K562 (cell line): Measurements from ENCODE around the gene SHLD1. TPM values are rescaled to one million over a fixed set of nuclear protein-coding genes. Genes with fewer than 3 reads are reported as not detected.

Experiments used
- ATAC-seq: fragments of 200-7000 bp; cut with Tn5 transposase; 3 replicates; pipeline ENCODE4 v1.9.1; 2020; ENCODE audit warnings: moderate library complexity
- BruUV-seq: library from RNA; stranded (reverse); fragments of 400-500 nt; replicated peaks from 2 replicates; lab custom pipeline; 2021; lab: Mats Ljungman, UMichigan
- CTCF ChIA-PET: fragments of 300-600 bp; formaldehyde crosslinking; extraction: SDS; loops from one replicate; lab custom pipeline; 2021; ENCODE audit warnings: low intra/inter-chr PET ratio; lab: Yijun Ruan, JAX
- POLR2A ChIA-PET: fragments of 300-600, 350-650 bp; sonication (Branson Sonifier 250); formaldehyde crosslinking; extraction: SDS; loops from one replicate; lab custom pipeline; 2021; ENCODE audit warnings: antibody characterized with exemption, inconsistent platforms; lab: Yijun Ruan, JAX
- DNase-seq, 4 experiments: peaks; one replicate each; pipeline versions ENCODE4 v3.0.0 to v3.0.0-alpha.2; 2011 to 2018; ENCODE audit warnings: low spot score in 3 of 4, mixed read lengths in 3 of 4; ENCODE audit errors: extremely low read depth in 1 of 4
- FAIRE-seq: peaks from 2 replicates; lab custom pipeline; 2011; peaks lifted over from hg19 to GRCh38; lab: Jason Lieb, UNC
- H2AFZ ChIP-seq: 2 replicates; pipeline ENCODE4 v1.6.0; 2011; ENCODE audit warnings: low read depth, low read length, control low read depth, inconsistent platforms
- H3K27ac ChIP-seq: fragments of 200-600 bp; 3 replicates; pipeline ENCODE4 v1.8.0; 2011; ENCODE audit warnings: low read depth, mild to moderate bottlenecking, control low read depth, inconsistent platforms, low read length, moderate library complexity, mixed read lengths; ENCODE audit errors: extremely low read depth
- H3K27me3 ChIP-seq, 2 experiments: fragments of 300-600 bp in 1 of 2; 2 replicates in 1 of 2; 3 replicates in 1 of 2; pipeline versions ENCODE4 v1.6.0 to v1.8.0; 2011; ENCODE audit warnings: inconsistent platforms in 2 of 2, low read length in 2 of 2, mild to moderate bottlenecking in 1 of 2, mixed read lengths in 1 of 2, moderate library complexity in 1 of 2; ENCODE audit not compliant: control insufficient read depth in 2 of 2, insufficient read depth in 2 of 2
- H3K36me3 ChIP-seq: fragments of 300-600 bp; 3 replicates; pipeline ENCODE4 v1.8.0; 2011; ENCODE audit warnings: mild to moderate bottlenecking, low read length, inconsistent platforms; ENCODE audit not compliant: control insufficient read depth, insufficient read depth
- H3K4me1 ChIP-seq, 2 experiments: fragments of 200-600 bp in 1 of 2; replicated peaks in 1 of 2; 2 replicates in 1 of 2; 3 replicates in 1 of 2; pipeline versions ENCODE4 v1.5.1 to v1.8.0; 2011; ENCODE audit warnings: inconsistent platforms in 2 of 2, low read length in 2 of 2, mild to moderate bottlenecking in 1 of 2, mixed read lengths in 1 of 2, moderate library complexity in 1 of 2; ENCODE audit not compliant: control insufficient read depth in 2 of 2, insufficient read depth in 2 of 2
- H3K4me2 ChIP-seq: 2 replicates; pipeline ENCODE4 v1.6.1; 2011; ENCODE audit warnings: low read length, control low read depth, inconsistent platforms, mixed read lengths; ENCODE audit not compliant: insufficient read depth
- H3K4me3 ChIP-seq: fragments of 200-600 bp; sonication (generic), shearing (Covaris generic); 2 replicates; pipeline ENCODE4 v1.5.1; 2016; ENCODE audit warnings: control low read depth, inconsistent platforms
- H3K79me2 ChIP-seq: fragments of 200-600 bp; 3 replicates; pipeline ENCODE4 v1.8.0; 2011; ENCODE audit warnings: low read length, inconsistent platforms; ENCODE audit not compliant: control insufficient read depth, insufficient read depth
- H3K9ac ChIP-seq, 2 experiments: 2 replicates each; pipeline versions ENCODE4 v1.6.0 to v1.6.1; 2011; ENCODE audit warnings: low read depth in 2 of 2, low read length in 2 of 2, control low read depth in 1 of 2, inconsistent platforms in 1 of 2, mild to moderate bottlenecking in 1 of 2, mixed read lengths in 1 of 2; ENCODE audit not compliant: insufficient read depth in 1 of 2
- H3K9me1 ChIP-seq: one replicate; pipeline ENCODE4 v1.6.0; 2011; ENCODE audit warnings: inconsistent platforms, mild to moderate bottlenecking, low read length, moderate library complexity; ENCODE audit not compliant: control insufficient read depth, insufficient read depth
- H3K9me3 ChIP-seq: replicated peaks from 2 replicates; pipeline ENCODE4 v1.5.1; 2011; ENCODE audit warnings: low read depth, low read length, inconsistent platforms; ENCODE audit not compliant: control insufficient read depth, insufficient read depth
- H4K20me1 ChIP-seq: replicated peaks from 2 replicates; pipeline ENCODE4 v1.6.1; 2011; ENCODE audit warnings: low read length, inconsistent platforms, mixed read lengths; ENCODE audit not compliant: control insufficient read depth, insufficient read depth
- BRCA1 ChIP-seq, 2 experiments: fragments of 450-650 bp in 1 of 2; sonication (generic) in 1 of 2; formaldehyde crosslinking in 1 of 2; IDR thresholded peaks; 2 replicates each; pipeline versions ENCODE4 v1.5.0 to v1.6.1; 2017 to 2020; ENCODE audit warnings: mild to moderate bottlenecking in 1 of 2, missing genetic modification reagents in 1 of 2
- HMG20B ChIP-seq: fragments of 250-450 bp; sonication (Bioruptor Pico); IDR thresholded peaks from 2 replicates; pipeline ENCODE4 v1.5.0; 2021; ENCODE audit warnings: mild to moderate bottlenecking
- JUNB ChIP-seq: fragments of 450-650 bp; formaldehyde crosslinking; conservative IDR thresholded peaks from 2 replicates; pipeline ENCODE4 v1.4.0; 2020; ENCODE audit warnings: mild to moderate bottlenecking
- KLF10 ChIP-seq: fragments of 250-450 bp; sonication (Bioruptor Pico); IDR thresholded peaks from 2 replicates; pipeline ENCODE4 v1.6.1; 2021; ENCODE audit warnings: matching md5 sums
- OTX1 ChIP-seq: fragments of 450-650 bp; formaldehyde crosslinking; IDR thresholded peaks from 2 replicates; pipeline ENCODE4 v1.4.0; 2022; ENCODE audit warnings: mild to moderate bottlenecking
- PHF20 ChIP-seq: fragments of 450-650 bp; IDR thresholded peaks from 2 replicates; pipeline ENCODE4 v1.6.1; 2018; ENCODE audit not compliant: partially characterized antibody
- RUNX1 ChIP-seq: sonication (generic); IDR thresholded peaks from 2 replicates; pipeline ENCODE4 v1.6.1; 2016; ENCODE audit warnings: antibody characterized with exemption, low read depth
- YBX1 ChIP-seq: fragments of 450-650 bp; IDR thresholded peaks from 2 replicates; pipeline ENCODE4 v1.7.1; 2016; ENCODE audit warnings: mild to moderate bottlenecking
- ZNF282 ChIP-seq: sonication (generic); formaldehyde crosslinking; IDR thresholded peaks from 2 replicates; pipeline ENCODE4 v1.8.1; 2023; ENCODE audit warnings: missing genetic modification reagents
- ZNF551 ChIP-seq: fragments of 250-450 bp; sonication (Bioruptor Pico); IDR thresholded peaks from 2 replicates; pipeline ENCODE4 v1.5.0; 2021; ENCODE audit warnings: mild to moderate bottlenecking, moderate library complexity
- ZNF561 ChIP-seq: fragments of 450-650 bp; formaldehyde crosslinking; conservative IDR thresholded peaks from 2 replicates; pipeline ENCODE4 v1.4.0; 2020; ENCODE audit warnings: mild to moderate bottlenecking, moderate library complexity
- ZNF717 ChIP-seq: fragments of 250-450 bp; sonication (Bioruptor Pico); IDR thresholded peaks from 2 replicates; pipeline ENCODE4 v1.5.0; 2021
- WGBS: fragments of 100-300 bp; shearing (Covaris generic); methylation state at CpG from one replicate; pipeline ENCODE4 v1.1.6; 2016; ENCODE audit warnings: low coverage, mixed read lengths; ENCODE audit not compliant: insufficient coverage; ENCODE audit errors: missing lambda C conversion rate; 5-methylcytosine and 5-hydroxymethylcytosine counted together
- in situ Hi-C: fragments of 300-500 bp; cut with MboI; formaldehyde crosslinking; loops from 4 replicates; pipeline ENCODE4 v1.15.0; 2018; ENCODE audit warnings: inconsistent platforms, mixed read lengths
- intact Hi-C: fragments of 100-400 bp; cut with micrococcal nuclease; formaldehyde crosslinking; loops from 2 replicates; pipeline ENCODE4 v1.14.2; 2022
- polyA plus RNA-seq, 8 experiments: library from polyadenylated mRNA; depleted of rRNA in 4 of 8; stranded (reverse) in 5 of 8; unstranded in 3 of 8; fragments of >200 nt; fragmentation: Nextera tagmentation in 2 of 8; fragmentation: Illumina TruSeq in 1 of 8; extraction: Ambion mirVana in 2 of 8; extraction: Trizol in 1 of 8; gene quantifications; 2 replicates each; pipeline versions ENCODE4 v1.2.1 to v1.2.3, GENCODE V29; 2011 to 2014; ENCODE audit warnings: inconsistent platforms in 1 of 8, missing spikeins in 1 of 8
- total RNA-seq, 7 experiments: library from RNA; depleted of rRNA in 6 of 7; stranded (reverse); fragments of >200 nt in 6 of 7; fragmentation: Illumina TruSeq in 2 of 7; extraction: Trizol in 2 of 7; gene quantifications; 2 replicates each; pipeline versions ENCODE4 v1.2.1 to v1.2.3, GENCODE V29; 2011 to 2021; ENCODE audit warnings: low replicate concordance in 1 of 7
- TF ChIP-seq, protein P1 (sequence below): fragments of 450-650 bp; IDR thresholded peaks from 2 replicates; pipeline ENCODE4 v1.7.0; 2016; ENCODE audit warnings: borderline replicate concordance
- TF ChIP-seq, protein P2 (sequence below): sonication (generic); formaldehyde crosslinking; IDR thresholded peaks from 2 replicates; pipeline ENCODE4 v1.9.0; 2022; ENCODE audit warnings: mild to moderate bottlenecking, missing genetic modification reagents
- TF ChIP-seq, protein P3 (sequence below): sonication (generic); formaldehyde crosslinking; IDR thresholded peaks from 2 replicates; pipeline ENCODE4 v1.8.0; 2022; ENCODE audit warnings: mild to moderate bottlenecking, missing genetic modification reagents
- TF ChIP-seq, protein P4 (sequence below): fragments of 450-650 bp; IDR thresholded peaks from 2 replicates; pipeline ENCODE4 v1.6.1; 2017; ENCODE audit warnings: antibody characterized with exemption, mild to moderate bottlenecking

Gene SHLD1
- total and polyA plus RNA-seq, 9 of the 15 experiments (the other 6 are each of a cell fraction or from before 2014, with no cell fraction given) = 3.7 to 21.6 (median 8.2) TPM

GRCh38 chr20:5840411-5841002 lies 90.3 kb downstream of the SHLD1 start (continued):
- TF ChIP-seq BRCA1 (IDR thresholded peaks at IDR 0.05) = no peak
- no peak for TF ChIP-seq BRCA1 (CRISPR knock-in tag; IDR thresholded peaks at IDR 0.05)
- TF ChIP-seq, protein P1, sequence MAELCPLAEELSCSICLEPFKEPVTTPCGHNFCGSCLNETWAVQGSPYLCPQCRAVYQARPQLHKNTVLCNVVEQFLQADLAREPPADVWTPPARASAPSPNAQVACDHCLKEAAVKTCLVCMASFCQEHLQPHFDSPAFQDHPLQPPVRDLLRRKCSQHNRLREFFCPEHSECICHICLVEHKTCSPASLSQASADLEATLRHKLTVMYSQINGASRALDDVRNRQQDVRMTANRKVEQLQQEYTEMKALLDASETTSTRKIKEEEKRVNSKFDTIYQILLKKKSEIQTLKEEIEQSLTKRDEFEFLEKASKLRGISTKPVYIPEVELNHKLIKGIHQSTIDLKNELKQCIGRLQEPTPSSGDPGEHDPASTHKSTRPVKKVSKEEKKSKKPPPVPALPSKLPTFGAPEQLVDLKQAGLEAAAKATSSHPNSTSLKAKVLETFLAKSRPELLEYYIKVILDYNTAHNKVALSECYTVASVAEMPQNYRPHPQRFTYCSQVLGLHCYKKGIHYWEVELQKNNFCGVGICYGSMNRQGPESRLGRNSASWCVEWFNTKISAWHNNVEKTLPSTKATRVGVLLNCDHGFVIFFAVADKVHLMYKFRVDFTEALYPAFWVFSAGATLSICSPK = no peak
- no peak for TF ChIP-seq YBX1
- TF ChIP-seq OTX1 (CRISPR knock-in tag) = no peak
- TF ChIP-seq, protein P2, sequence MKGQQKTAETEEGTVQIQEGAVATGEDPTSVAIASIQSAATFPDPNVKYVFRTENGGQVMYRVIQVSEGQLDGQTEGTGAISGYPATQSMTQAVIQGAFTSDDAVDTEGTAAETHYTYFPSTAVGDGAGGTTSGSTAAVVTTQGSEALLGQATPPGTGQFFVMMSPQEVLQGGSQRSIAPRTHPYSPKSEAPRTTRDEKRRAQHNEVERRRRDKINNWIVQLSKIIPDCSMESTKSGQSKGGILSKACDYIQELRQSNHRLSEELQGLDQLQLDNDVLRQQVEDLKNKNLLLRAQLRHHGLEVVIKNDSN (CRISPR knock-in tag) = no peak
- TF ChIP-seq RUNX1 = no peak
- TF ChIP-seq, protein P3, sequence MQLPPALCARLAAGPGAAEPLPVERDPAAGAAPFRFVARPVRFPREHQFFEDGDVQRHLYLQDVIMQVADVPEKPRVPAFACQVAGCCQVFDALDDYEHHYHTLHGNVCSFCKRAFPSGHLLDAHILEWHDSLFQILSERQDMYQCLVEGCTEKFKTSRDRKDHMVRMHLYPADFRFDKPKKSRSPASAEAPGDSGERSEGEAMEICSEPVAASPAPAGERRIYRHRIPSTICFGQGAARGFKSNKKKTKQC = no peak
- TF ChIP-seq ZNF717 = no peak

GRCh38 chr20:5841522-5841921 lies 91.3 kb downstream of the SHLD1 start:
- ChIA-PET POLR2A (no interaction called here), CTCF (no interaction called here)
- Histone ChIP-seq H3K9ac (no peak overlapping the region), H3K36me3 (no peaks in the 10 kb centered on the region), H3K9me1 (no peaks in the 10 kb centered on the region), H3K4me2 (no peak overlapping the region), H3K9me3 (no peaks in the 10 kb centered on the region), H4K20me1 (0 out of 2 replicates have a peak, but pooled peaks cover 3% of the 10 kb centered on the region), H3K27me3 (no peaks in the 10 kb centered on the region), H2AFZ (no peak overlapping the region), H3K27ac (no peak overlapping the region), H3K4me3 (no peak overlapping the region), H3K79me2 (no peaks in the 10 kb centered on the region), H3K4me1 (no peaks in the 10 kb centered on the region; a peak in 1 of 5 replicates)
- FAIRE-seq (no peak), DNase-seq (no peak), ATAC-seq (no peak)
- WGBS = 15% methylated on average over 1 of the region's 1 CpG
- BruUV-seq = no TSS peak
- intact Hi-C loops (no loop called here), in situ Hi-C loops (no loop called here)
- no peak for TF ChIP-seq HMG20B (CRISPR knock-in tag)
- no peak for TF ChIP-seq ZNF561 (CRISPR knock-in tag)
- TF ChIP-seq JUNB = no peak
- no peak for TF ChIP-seq ZNF282
- TF ChIP-seq PHF20 = no peak
- no peak for TF ChIP-seq ZNF551 (CRISPR knock-in tag)
- TF ChIP-seq KLF10 (CRISPR knock-in tag) = no peak
- TF ChIP-seq, protein P4, sequence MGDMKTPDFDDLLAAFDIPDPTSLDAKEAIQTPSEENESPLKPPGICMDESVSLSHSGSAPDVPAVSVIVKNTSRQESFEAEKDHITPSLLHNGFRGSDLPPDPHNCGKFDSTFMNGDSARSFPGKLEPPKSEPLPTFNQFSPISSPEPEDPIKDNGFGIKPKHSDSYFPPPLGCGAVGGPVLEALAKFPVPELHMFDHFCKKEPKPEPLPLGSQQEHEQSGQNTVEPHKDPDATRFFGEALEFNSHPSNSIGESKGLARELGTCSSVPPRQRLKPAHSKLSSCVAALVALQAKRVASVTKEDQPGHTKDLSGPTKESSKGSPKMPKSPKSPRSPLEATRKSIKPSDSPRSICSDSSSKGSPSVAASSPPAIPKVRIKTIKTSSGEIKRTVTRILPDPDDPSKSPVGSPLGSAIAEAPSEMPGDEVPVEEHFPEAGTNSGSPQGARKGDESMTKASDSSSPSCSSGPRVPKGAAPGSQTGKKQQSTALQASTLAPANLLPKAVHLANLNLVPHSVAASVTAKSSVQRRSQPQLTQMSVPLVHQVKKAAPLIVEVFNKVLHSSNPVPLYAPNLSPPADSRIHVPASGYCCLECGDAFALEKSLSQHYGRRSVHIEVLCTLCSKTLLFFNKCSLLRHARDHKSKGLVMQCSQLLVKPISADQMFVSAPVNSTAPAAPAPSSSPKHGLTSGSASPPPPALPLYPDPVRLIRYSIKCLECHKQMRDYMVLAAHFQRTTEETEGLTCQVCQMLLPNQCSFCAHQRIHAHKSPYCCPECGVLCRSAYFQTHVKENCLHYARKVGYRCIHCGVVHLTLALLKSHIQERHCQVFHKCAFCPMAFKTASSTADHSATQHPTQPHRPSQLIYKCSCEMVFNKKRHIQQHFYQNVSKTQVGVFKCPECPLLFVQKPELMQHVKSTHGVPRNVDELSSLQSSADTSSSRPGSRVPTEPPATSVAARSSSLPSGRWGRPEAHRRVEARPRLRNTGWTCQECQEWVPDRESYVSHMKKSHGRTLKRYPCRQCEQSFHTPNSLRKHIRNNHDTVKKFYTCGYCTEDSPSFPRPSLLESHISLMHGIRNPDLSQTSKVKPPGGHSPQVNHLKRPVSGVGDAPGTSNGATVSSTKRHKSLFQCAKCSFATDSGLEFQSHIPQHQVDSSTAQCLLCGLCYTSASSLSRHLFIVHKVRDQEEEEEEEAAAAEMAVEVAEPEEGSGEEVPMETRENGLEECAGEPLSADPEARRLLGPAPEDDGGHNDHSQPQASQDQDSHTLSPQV = no peak
